ENCODE results near the gene DNASE1L1.

DNASE1L1 gene

DNA sequence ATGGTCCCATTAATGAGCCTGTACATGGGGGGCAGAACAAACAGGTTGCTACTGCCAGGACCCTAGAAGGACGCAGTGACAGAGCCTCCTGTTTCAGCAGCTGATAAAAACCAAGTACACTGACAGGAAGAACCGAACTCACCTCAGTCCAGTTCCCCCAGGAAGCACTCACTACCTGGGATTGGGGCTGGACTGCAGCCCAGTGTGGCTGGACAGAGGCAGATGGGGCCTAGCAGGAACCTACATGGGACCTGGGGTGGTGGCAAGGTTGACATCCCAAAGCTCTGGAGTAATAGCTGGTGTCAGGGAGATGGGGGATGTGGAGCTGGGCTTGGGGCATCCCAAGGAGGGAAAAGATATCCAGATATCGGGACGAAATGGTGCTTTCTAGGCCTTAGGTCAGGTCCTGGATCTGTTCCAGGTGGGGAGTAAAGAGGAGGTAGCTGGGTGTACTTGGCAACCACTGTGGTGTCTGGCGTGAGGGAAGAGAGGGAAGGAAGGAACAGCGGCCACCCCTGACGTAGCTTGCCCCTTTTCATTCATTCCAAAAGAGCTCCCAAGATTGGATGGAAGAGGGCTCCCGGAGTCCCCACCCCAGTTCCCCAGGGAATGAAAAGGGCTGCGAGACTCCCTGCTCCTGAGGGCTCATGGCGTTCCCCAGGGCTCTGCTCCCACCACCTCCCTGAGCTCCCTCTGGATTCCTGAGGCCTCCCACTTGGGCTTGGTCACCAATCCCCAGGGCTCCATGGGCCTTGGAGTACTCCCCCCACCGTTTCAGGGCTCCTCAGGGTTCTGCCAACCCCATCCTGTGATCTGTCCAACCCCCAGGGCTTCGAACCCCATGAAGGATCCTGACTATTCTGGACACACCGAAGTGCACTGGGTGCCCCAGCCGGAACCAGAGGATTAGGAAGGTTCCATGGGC lies 25.4 kb downstream of the DNASE1L1 start:
- Mint-ChIP-seq H3K36me3 (peaks cover 11% of the 10 kb centered on the region), H3K9me3 (no peaks in the 10 kb centered on the region), H3K4me3 (no peak overlapping the region), H3K27me3 (no peaks in the 10 kb centered on the region), H3K27ac (no peak overlapping the region), H3K4me1 (peaks cover 29% of the 10 kb centered on the region)
- ATAC-seq: no peak

DNA sequence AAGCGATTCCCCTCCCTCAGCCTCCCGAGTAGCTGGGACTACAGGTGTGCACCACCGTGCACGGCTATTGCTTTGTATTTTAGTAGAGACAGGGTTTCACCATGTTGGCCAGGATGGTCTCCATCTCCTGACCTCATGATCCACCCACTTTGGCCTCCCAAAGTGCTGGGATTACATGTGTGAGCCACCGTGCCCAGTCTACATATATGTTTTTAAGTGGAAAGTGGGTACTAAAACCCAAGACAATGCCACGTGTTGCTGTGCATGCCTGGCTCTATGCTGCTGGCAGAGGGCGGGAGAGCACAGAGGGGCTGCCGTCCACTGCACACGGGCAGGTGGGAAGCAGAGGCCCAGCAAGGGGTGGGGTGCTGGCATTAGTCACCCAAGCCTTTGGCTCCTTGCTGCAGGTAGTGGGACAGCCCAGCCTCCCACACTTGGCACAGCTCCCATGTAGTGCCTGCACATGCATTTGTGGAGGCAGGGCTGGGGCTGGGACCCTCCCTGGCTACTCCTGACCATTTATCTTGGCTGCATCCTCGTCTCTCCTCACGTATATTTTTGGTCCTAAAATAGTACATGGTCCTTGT lies 26.5 kb downstream of the DNASE1L1 start:
- no peaks in the 10 kb centered on the region for H3K27me3 Mint-ChIP-seq
- no peak for ATAC-seq
- H3K4me3 Mint-ChIP-seq: no peak overlapping the region
- H3K9me3 Mint-ChIP-seq: no peaks in the 10 kb centered on the region
- H3K4me1 Mint-ChIP-seq: peaks cover 29% of the 10 kb centered on the region
- H3K27ac Mint-ChIP-seq: no peak overlapping the region
- H3K36me3 Mint-ChIP-seq: peaks cover 11% of the 10 kb centered on the region

DNA sequence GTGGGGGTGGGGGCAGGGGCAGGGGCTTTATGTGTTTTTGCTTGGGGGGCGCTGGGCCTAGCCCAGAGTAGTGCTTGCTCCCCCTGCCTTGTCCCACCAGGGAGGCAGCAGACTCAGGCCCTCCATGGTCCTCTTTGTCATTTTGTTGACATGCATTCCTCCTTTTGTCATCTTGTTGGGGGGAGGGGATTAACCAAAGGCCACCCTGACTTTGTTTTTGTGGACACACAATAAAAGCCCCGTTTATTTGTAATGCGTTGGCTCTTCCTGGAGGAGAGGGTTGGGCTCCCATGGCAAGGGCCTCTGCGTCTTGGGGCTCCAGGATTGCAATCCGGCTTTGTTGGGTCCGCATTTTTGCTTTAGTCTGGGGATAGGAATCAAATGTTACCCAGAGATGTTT lies 27.8 kb downstream of the DNASE1L1 start:
- H3K27ac Mint-ChIP-seq: peak overlapping the region; percentile 91
- H3K9me3 Mint-ChIP-seq: no peaks in the 10 kb centered on the region
- no peaks in the 10 kb centered on the region for H3K27me3 Mint-ChIP-seq
- H3K36me3 Mint-ChIP-seq: peaks cover 11% of the 10 kb centered on the region
- H3K4me1 Mint-ChIP-seq: peaks cover 29% of the 10 kb centered on the region
- no peak overlapping the region for H3K4me3 Mint-ChIP-seq
- ATAC-seq: no peak

DNA sequence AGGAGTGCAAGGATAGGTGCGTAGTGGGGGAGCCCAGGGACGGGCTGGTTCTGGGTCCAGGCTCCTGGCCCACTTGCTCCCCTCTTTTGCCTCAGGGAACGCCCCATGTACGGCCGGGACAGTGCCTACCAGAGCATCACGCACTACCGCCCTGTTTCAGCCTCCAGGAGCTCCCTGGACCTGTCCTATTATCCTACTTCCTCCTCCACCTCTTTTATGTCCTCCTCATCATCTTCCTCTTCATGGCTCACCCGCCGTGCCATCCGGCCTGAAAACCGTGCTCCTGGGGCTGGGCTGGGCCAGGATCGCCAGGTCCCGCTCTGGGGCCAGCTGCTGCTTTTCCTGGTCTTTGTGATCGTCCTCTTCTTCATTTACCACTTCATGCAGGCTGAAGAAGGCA lies 28.3 kb downstream of the DNASE1L1 start:
- no peaks in the 10 kb centered on the region for H3K27me3 Mint-ChIP-seq
- peak overlapping the region; percentile 87 for H3K4me3 Mint-ChIP-seq
- H3K4me1 Mint-ChIP-seq: peaks cover 29% of the 10 kb centered on the region
- ATAC-seq: no peak
- peaks cover 11% of the 10 kb centered on the region for H3K36me3 Mint-ChIP-seq
- peak overlapping the region; percentile 91 for H3K27ac Mint-ChIP-seq
- H3K9me3 Mint-ChIP-seq: no peaks in the 10 kb centered on the region

DNA sequence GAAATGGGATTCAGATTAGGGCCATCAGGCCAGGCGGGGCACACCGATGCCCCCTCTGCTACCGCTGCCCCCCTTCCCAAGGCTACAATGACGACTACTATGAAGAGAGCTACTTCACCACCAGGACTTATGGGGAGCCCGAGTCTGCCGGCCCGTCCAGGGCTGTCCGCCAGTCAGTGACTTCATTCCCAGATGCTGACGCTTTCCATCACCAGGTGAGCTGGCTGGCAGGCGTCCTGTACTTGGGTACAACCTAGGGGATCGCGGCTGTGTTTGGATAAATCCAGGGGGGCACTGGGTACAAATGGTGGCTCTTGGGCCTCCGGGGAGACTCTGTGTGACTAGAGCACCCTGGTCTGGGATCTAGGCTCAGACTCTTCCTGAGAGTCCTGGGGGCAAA lies 28.9 kb downstream of the DNASE1L1 start:
- Mint-ChIP-seq H3K27ac (peak overlapping the region; percentile 91), H3K9me3 (no peaks in the 10 kb centered on the region), H3K36me3 (peaks cover 11% of the 10 kb centered on the region), H3K4me3 (peak overlapping the region; percentile 87), H3K4me1 (peaks cover 31% of the 10 kb centered on the region), H3K27me3 (no peaks in the 10 kb centered on the region)
- no peak for ATAC-seq

DNA sequence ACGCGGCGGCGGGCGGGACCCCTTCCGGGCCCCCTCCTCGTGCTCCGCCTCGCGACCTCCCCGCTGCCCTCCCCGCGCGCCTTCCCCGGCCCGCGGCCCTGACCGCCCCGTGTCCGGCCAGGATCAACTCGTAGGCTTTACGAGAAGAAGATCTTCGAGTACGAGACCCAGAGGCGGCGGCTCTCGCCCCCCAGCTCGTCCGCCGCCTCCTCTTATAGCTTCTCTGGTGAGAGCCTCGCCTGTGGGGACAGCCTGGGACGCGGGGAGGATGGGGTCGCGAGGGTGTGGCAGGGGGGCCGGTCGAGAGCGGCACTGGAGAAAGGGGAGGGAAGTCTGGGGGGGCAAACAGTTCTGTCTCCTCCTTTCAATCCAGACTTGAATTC lies 29.5 kb downstream of the DNASE1L1 start:
- H3K27me3 Mint-ChIP-seq: no peaks in the 10 kb centered on the region
- no peak for ATAC-seq
- H3K36me3 Mint-ChIP-seq: peaks cover 11% of the 10 kb centered on the region
- no peaks in the 10 kb centered on the region for H3K9me3 Mint-ChIP-seq
- peaks cover 31% of the 10 kb centered on the region for H3K4me1 Mint-ChIP-seq
- H3K4me3 Mint-ChIP-seq: peak overlapping the region; percentile 87
- peak overlapping the region; percentile 91 for H3K27ac Mint-ChIP-seq

DNA sequence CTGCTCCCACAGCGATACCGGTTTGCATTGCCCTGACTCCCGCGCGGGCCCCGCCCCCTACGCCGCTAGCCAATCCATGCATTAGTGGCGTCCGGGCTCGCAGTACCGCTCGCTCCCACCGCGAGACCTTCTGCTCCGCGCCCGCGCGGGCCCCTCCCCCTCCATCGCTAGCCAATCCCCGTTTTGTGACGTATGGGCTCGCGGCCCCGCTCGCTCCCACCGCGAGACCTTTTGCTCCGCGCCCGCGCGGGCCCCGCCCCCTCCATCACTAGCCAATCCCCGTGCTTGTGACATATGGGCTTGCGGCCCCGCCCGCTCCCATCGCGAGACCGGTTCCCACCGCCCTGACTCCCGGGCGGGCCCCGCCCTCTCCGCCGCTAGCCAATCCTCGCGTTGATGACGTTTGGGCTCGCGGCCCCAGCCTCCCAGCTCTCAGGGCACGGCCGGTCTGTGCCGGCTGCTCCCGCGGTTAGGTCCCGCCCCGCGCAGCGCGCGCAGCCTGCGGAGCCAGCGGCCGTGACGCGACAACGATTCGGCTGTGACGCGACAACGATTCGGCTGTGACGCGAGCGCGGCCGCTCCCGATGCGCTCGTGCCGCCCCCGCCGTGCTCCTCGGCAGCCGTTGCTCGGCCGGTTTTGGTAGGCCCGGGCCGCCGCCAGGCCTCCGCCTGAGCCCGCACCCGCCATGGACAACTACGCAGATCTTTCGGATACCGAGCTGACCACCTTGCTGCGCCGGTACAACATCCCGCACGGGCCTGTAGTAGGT lies 30.1 kb downstream of the DNASE1L1 start, which contains the start of gene EMD:
TSS of gene EMD (plus strand) at position 497 of the 770 bp plus-strand sequence. CDS start at position 687, 190 bp downstream.
- Mint-ChIP-seq H3K27me3 (no peaks in the 10 kb centered on the region), H3K4me3 (peak within 1 kb of the TSS; percentile 87), H3K36me3 (peaks cover 11% of the 10 kb centered on the region), H3K4me1 (peaks cover 26% of the 10 kb centered on the region), H3K9me3 (no peaks in the 10 kb centered on the region), H3K27ac (peak within 1 kb of the TSS; percentile 91)
- ATAC-seq: peak; percentile 93

DNA sequence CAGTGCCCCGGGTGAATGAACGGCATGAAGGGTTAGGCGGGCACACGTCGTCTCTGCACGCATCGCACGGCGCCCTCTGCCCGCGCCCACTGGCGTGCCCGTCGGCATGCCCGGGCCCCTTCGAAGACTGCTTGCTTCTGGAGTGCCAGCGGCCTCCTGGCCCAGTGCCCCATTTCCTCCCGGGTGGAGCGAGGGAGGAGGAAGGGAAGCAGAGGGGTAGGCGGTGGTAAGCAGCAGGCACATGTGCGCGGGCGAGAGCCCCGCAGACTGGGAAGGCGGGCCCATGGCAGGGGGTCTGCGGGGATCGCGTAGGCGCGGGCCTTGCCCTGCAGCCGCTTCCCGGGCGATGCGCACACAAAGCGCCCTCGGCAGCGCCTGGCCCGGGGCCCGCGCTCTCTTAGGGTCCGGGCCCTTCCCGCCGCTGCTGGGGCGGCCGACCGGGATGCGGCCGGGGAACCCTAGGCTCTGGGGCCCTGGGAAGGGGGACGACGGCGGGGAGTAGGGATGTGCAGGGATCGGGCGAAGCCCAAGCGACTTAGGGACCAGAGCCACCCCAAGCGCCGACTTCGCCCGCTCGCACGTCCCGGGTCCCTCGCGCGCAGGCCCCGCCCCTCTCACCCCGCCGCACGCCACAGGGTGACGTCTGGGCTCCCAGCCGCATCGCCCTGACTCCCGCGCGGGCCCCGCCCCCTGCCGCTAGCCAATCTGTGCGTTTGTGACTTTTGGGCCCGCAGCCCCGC lies 30.8 kb downstream of the DNASE1L1 start:
- peaks cover 24% of the 10 kb centered on the region for H3K4me1 Mint-ChIP-seq
- no peak for ATAC-seq

DNA sequence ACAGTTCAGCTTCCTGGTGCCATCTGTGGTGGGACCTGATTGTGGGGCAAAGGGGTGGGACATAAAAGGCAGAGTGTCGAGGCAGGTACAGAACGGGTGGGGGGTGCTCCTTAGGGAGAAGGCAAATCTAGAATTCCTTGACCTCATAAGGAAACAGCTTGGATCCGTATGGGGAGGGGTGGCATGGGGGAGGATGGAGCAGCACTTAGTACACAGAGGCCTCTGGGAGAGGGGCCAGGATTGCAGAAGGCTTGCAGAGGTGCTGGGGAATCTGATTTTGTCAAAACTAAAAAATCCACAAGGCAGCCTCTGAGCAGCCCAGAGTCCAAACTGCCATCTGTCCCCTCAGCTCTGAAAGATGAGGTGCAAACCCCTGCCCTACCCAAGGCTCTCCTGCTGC lies 32.3 kb downstream of the DNASE1L1 start:
- no peaks in the 10 kb centered on the region for H3K27me3 Mint-ChIP-seq
- peaks cover 11% of the 10 kb centered on the region for H3K36me3 Mint-ChIP-seq
- H3K27ac Mint-ChIP-seq: no peak overlapping the region

More for the DNA sequence above, 30.8 kb downstream of the DNASE1L1 start:
- H3K9me3 Mint-ChIP-seq: no peaks in the 10 kb centered on the region
- no peaks in the 10 kb centered on the region for H3K27me3 Mint-ChIP-seq
- H3K27ac Mint-ChIP-seq: peak overlapping the region; percentile 91
- H3K36me3 Mint-ChIP-seq: peaks cover 11% of the 10 kb centered on the region
- H3K4me3 Mint-ChIP-seq: peak overlapping the region; percentile 87

DNA sequence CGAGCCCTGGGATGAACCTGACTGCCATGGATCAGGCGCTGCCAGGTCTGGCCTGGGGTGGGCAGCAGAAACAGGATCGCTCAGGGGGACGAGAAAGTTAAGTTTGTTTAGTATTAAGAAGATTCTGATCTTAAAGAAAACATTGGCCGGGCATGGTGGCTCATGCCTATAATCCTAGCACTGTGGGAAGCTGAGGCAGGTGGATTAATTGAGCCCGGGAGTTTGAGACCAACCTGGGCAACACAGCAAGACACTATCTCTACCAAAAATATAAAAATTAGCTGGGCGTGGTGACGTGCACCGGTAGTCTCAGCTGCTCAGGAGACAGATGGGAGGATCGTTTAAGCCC lies 33.9 kb downstream of the DNASE1L1 start:
- H3K4me1 Mint-ChIP-seq: peaks cover 17% of the 10 kb centered on the region
- peak overlapping the region; percentile 36 for H3K4me3 Mint-ChIP-seq

More for the DNA sequence above, 32.3 kb downstream of the DNASE1L1 start:
- no peak for ATAC-seq
- Mint-ChIP-seq H3K9me3 (no peaks in the 10 kb centered on the region), H3K4me1 (peaks cover 28% of the 10 kb centered on the region), H3K4me3 (no peak overlapping the region)

DNA sequence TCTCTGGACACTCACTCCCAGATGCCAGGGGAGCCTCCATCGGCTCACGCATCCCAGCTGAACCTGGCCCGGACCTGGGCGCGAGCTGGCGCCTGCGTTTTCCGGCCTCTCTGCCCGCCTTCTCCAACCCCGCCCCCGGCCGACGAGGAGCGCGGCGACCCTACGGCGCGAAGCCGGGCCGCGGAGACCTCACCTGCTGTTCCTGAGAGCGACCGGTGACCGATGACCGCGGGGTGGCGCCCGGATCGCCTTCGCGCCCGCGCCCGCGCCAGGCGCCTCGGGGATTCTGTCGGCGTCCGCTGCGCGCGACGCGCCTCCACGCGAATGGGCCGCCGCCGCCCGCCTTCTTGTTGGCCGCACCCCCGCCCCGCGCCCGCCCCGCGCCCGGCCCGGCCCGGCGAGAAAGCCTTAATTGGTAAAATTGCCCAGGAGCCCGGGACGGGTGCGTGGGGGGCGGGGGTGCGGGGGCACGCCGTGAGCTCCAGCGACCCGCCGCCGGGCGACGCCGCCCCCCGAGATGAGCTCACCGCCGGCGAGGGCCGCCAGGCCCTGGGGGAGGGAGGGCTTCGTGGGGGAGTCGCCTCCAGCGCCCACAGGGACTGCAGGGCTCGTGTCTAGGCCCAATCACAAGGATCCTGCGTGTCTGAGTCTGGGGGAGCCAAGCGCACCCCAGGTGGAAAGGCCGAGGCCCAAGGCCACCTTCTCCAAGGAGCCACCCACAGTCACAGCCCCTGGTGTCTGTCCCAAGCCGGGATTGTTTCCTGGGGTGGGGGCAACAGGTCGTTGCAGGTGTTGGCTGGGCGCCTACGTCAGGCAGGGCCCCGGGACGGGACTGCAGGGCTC lies 34.5 kb downstream of the DNASE1L1 start, which contains the start of gene FLNA:
TSS of gene FLNA (minus strand) at position 322 of the 843 bp plus-strand sequence. CDS start 3,389 bp downstream, outside the sequence.
- Mint-ChIP-seq H3K36me3 (no peaks in the 10 kb centered on the region), H3K4me1 (peaks cover 14% of the 10 kb centered on the region), H3K9me3 (no peaks in the 10 kb centered on the region), H3K27ac (no peak within 1 kb of the TSS), H3K27me3 (no peaks in the 10 kb centered on the region), H3K4me3 (peak within 1 kb of the TSS; percentile 71)
- no peak for ATAC-seq

More for the DNA sequence above, 33.9 kb downstream of the DNASE1L1 start:
- H3K27ac Mint-ChIP-seq: no peak overlapping the region
- no peak for ATAC-seq
- H3K27me3 Mint-ChIP-seq: no peaks in the 10 kb centered on the region
- no peaks in the 10 kb centered on the region for H3K9me3 Mint-ChIP-seq
- H3K36me3 Mint-ChIP-seq: peaks cover 1% of the 10 kb centered on the region

DNA sequence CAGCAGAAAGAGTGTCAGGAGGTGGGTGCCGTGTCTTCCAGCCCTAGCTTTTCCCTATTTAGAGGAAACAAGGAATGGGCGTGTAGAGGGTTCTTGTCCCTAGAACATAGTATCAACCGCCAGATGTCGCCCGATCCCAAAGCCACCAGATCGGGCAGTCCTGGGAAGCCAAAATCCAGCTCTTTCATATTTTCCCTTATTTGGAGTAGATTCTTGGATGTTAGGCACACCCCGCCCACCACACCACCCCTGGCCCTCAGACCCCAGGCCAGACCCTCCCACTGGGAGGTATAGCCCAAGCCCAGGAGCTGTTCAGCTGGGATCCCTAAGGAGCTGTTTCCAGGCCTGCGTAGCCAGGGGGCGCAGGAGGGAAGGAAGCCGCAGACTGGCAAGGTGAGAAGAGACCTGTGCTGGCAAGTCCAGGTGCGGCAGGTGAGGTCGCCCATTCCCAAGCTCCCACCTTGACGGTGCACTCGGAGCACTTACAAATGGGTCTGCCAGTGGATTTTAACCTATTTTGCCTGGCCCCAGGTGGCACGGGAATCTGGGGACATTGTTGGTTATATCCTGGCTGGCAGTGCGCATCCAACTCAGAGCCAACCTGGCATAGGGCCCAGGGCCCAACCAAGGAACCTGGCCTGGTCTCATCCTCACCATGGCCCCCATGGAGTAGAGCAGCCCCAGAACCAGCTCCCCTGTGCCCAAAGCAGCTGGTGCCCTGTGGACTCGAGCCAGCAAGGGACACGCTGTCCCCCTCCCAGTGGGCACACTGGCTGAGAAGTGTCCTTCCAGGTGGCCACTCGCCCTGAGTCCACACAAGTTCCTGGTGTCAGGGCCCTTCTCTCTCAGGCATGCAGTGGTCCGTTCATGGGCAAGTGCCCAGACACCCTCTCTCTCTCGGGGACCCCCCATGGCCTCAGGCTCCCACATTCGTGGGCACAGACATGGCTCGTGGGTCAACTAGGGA lies 35.4 kb downstream of the DNASE1L1 start:
- H3K4me3 Mint-ChIP-seq: peak overlapping the region; percentile 71
- no peaks in the 10 kb centered on the region for H3K9me3 Mint-ChIP-seq
- H3K36me3 Mint-ChIP-seq: no peaks in the 10 kb centered on the region
- no peaks in the 10 kb centered on the region for H3K27me3 Mint-ChIP-seq
- H3K27ac Mint-ChIP-seq: no peak overlapping the region
- peaks cover 14% of the 10 kb centered on the region for H3K4me1 Mint-ChIP-seq
- ATAC-seq: no peak

DNA sequence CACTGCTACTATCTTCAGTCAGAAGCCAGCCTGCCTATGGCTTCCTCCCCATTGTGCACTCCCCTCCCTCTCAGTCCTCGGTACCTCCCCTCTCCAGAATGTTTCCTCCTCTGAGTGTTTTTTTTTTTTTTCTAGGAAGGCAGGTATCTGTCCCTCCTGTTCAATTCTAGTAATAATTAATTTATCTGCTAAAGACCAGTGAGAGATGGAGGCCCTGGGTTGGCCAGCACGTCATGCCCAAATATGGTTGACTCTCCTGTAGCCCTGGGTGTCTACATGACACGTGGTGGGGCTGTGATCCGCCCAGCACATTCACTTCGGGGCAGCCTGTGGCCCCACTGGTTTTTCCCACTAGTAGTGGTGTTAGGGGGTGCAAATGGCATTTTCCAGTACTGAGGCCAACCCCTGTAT lies 36.4 kb downstream of the DNASE1L1 start:
- peaks cover 6% of the 10 kb centered on the region for H3K36me3 Mint-ChIP-seq
- H3K27ac Mint-ChIP-seq: peak overlapping the region; percentile 87
- H3K4me3 Mint-ChIP-seq: peak overlapping the region; percentile 90
- no peak for ATAC-seq
- peaks cover 24% of the 10 kb centered on the region for H3K4me1 Mint-ChIP-seq
- no peaks in the 10 kb centered on the region for H3K9me3 Mint-ChIP-seq
- H3K27me3 Mint-ChIP-seq: no peaks in the 10 kb centered on the region

Data from stimulated activated memory B cell treated with anti-CD40 and anti-IgM and Interleukin-4, amounts not matched to agents 10 μg/mL and 1 μg/mL and 100 μg/mL, for 72 hours (primary cell).